Hepatic stellate cell (primary cell): ENCODE measurements around the gene TARS3.
A peak's percentile ranks its signal among the peaks of the same experiment; 100 is the strongest.
"Not testable (repeated sequence)": the region's sequence is repeated elsewhere in the genome, so short reads cannot be mapped to it uniquely, and the experiment has no call there.

Experiments used
- DNase-seq: peaks from one replicate; pipeline ENCODE4 v3.0.0; 2011; ENCODE audit warnings: low spot score

Gene TARS3

DNA sequence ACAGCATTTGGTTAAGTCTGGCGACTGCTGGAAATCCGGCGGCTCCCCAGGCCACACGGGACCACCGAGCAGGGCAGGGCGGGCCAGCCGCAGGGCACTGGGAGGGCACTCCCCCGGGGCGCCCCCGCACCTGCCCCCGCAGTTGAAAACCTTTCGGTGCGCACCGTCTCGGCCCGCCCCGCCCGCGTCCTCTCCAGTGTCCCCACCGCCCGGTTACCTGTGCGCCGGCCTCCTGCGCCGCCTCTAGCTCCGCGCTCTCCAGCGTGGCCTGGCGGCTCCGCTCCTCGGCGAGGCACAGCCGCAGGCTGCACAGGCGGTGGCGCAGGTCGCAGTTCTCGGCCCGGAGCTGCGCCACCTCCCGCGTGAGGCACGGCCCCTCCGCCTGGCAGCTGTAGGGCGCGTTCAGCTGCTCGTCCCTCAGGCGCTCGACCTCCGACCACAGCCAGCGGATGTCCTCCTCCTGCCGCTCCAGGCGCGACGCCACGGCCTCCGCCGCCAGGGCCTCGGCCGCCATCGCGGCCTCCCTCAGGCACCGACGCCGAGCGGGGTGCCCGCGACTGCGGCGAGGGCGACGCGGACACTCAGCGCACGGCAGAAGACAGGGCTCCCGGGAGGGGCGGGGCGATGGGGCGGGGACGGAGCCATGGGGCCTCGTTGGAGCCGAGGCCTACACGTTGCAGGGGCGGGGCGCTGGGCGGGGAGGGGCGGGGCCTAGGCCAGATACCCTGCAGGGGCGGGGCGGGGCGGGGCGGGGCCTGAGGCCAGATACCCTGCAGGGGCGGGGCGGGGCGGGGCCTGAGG lies at the start of gene TARS3:
TSS of gene TARS3 (minus strand) at position 600 of the 801 bp plus-strand sequence. CDS start at position 514, 86 bp downstream.
- DNase-seq, result peak; percentile 86

DNA sequence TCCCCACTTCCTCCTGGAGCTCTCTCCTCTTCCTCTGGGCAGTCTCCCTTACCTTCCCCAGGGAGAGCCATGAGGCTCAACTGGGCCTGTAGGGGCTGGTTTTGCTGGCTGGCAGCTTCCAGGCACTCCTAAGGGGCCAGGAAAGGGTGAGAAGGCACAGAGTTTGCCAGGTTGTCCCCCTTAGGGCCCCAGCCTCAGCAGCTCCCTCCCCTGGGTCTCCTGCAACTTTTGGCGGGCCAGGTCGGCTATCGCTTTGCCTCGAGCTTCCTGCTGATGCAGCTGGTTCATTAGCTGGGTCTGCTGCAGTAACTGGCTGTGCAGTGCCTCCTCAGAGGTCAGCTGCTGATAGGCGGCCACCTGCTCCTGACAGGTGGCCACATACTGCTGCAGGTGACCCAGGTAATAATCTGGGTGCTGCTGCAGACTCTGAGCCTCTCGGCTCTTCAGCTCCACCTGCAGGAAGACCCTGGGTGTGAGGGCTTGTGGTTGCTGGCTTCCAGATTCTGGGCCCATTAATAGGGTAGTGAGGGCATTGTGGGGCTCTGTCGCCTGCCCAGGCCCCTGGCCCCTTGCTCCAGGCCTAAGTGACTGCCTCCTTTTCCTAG lies 49.3 kb upstream of the TARS3 start:
- DNase-seq, result no peak

DNA sequence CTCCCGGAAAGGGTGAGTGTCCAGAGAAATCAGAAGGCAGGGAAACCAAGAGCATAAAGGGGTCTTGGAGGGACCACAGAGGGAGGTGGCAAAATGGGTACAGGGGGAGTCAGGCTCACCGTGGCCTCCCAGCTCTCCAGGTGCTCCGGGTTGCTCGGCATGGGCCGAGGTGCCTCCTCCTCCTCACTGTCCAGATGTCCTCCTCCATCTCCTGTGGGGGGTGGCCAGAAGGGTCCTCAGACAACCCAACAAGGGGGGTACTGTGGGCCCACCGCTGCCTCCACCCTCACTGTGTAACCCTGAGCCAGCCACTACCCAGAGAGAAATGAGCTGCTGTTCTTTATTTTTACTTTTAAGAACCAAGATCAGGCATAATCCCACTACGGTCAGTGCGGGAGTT lies 48.6 kb upstream of the TARS3 start:
- DNase-seq, result no peak

DNA sequence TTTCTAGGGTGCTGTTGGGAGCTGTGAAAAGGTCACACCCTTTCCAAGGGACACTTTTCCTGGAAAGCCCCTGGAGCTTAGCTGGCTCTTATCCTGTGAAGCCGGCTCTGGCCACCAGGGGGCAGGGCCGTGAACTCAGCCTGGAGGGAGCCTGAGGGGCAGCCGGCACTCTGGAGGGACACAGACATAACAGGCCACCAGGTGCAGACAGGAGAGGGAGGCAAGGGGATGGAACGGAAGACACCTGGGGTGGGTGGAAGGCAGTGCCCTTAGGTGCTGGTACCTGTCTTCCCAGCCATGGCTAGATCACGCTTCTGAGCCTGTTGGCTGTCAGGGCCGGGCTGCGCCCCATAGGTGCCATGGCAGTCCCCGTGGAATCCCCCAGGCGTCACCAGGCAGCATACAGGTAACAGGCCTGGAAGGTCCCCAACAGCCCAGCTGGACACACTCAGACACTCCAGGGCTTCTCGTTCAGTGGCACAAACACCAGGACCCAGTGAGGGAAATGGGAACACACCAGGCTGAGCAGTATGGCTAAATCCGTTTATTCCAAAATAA lies 42.9 kb upstream of the TARS3 start:
- not testable (repeated sequence) for DNase-seq

DNA sequence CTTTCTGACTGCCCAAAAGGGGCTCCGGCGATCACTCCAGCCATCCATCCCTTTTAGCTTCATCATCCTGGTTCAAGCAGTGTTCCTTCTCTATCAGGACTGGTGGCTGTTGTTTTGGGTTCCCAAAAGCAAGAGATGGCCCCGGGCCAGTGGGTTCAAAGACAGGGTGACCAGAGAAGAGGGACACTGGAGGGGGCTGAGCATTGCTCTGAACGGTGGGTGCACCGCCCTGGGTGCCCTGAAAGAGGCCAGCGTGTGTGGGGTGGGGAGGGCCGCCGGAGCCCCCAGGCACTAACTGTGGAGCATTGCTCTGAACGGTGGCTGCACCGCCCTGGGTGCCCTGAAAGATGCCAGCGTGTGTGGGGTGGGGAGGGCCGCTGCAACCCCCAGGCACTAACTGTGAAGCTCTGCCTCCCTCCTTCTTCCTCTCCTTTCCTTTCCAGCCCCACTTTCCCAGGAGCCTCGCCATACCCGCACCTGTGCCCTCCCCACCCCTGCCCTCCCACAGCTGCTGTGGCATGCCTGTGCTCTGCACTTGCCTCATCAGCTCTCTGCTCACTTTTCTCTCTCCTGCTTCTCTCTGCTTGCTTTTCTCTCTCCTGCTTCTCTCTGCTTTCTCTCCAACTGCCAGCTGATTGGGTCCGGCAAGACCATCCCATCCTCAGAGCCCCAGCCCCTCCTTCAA lies 41.6 kb upstream of the TARS3 start:
- DNase-seq, result no peak

DNA sequence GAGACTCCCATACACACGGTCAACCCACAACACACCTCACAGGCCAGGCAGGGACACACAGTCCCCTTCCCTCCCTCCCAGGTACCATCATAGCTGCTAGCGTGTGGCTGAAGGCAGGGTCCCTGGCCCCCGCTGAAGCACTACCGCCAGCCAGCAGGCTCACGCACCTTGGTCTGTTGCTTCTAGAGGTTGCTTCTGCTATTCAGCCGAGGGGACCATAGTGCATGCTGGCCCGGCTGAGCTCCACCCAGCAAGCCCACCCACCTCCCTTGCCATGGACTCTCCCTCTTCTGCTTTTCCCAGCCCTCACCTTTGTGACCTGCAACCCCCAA lies 41.0 kb upstream of the TARS3 start:
- not testable (repeated sequence) for DNase-seq

DNA sequence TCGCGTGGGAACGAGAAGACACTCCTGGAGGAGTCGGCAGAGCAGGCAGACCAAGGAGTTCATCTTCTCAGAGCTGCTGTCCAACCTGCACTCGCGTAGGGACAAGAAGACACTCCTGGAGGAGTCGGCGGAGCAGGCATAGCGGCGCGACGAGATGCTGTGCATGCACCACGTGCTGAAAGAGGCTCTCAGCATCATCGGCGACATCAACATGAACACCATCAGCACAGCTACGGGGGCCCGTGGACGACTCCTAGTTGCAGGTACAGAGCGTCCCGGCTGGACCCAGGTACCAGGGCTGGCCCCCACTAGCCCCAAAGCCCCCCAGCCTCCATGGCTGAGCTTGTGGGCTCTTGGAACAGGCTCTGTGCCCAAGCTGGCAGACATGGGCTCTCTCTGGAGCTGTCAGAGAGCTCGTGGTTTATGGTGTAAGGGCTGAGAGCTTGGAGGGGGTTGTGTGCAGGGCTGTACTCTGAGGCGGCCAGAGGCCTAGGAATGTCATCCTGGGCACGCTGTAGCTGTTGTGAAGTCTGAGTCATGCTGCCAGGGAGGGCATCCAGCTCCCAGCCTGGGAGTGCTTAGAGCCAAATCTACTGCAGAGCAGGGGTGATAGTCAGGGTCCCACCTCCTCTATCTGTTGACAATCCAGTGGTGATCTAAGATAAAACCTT lies 40.5 kb upstream of the TARS3 start:
- not testable (repeated sequence) for DNase-seq

DNA sequence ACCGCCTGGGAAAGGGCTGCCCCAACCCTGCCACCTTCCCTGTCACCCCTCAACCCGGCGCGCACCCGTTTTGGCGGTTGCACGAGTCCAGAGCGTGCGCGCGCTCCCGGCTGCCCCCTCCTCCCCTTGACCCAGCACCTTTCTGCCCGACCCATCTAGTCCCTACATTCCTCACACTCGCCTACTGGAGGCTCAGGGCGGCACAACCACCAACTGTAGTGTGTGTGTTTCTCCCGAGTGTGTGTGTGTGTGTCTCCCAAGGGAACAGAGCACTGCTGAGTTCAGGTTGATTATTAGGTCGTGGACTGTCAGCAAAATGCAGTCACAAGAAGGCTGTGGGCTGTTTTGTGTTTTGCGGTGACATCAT lies 22.4 kb upstream of the TARS3 start:
- not testable (repeated sequence) for DNase-seq

DNA sequence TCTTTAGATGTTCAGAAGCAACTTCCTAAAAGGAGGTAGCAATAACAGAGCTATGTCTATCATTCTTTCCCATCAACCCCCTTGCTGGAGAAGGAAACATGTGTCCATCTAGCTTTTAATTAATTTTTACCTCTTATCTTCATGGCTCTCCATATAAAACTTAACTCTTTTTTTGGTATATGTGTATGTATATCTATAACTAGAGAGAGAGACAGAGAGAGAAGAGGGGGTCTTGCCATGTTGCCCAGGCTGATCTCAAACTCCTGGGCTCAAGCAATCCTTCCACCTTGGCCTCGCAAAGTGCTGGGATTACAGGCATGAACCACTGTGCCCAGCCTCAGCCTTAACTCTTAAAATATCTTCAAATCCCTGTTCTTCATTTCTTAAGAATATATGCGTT lies 10.6 kb upstream of the TARS3 start:
- not testable (repeated sequence) for DNase-seq

DNA sequence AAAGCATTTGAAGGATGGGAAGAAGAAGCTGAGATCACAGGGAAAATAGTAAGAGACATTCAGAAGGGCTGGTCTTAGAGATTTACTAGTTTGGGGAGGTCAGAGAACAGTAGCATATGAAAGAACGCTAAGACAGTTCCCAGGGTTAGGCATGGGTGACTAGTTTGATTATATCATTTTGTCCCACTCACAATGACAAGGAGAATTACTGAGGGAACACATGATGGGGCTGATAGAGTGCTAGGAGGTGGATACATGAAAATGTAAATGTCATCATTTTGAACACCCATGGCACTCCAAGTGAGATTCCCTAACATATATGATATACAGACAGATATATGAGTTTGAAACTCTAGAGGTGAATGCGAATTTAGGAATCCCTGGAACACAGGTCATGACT lies 9.3 kb upstream of the TARS3 start:
- no peak for DNase-seq

DNA sequence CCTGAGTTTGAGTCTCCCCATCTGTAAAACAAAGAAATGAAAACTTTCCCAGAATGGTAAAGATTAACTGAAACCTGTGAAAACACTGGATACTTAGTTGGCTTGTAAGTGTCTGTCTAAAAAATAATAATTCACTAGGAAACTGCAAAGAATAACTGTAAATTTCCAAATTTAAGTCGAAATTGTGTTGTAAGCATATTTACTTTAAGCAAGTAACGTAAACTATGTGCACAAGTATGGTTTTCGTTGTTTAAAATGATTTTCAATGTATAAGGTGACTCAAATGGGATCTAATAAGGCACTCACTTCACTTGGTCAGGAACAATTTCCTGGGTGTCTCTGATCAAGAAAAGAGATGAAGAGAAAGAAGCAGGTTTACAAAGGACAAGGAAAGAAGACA lies 8.5 kb upstream of the TARS3 start:
- no peak for DNase-seq

DNA sequence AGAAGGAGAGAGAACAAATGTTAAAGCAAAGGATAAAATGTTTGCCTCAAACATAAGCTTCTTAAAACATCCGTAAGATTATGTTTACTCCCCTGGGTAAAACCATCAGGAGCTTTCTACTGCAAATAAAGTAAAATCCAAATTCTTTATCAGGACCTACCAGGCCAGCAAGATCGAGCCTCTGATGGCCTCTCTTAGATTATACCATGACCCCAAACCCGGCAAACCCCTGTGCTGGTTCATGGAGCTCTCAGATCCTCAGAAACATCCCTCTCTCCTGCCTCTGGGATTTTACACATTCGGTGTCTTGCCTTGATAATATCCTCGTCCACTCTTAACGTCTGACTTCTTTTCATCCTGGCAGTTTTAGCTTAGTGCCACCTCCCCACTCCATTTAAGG lies 7.5 kb upstream of the TARS3 start:
- no peak for DNase-seq

DNA sequence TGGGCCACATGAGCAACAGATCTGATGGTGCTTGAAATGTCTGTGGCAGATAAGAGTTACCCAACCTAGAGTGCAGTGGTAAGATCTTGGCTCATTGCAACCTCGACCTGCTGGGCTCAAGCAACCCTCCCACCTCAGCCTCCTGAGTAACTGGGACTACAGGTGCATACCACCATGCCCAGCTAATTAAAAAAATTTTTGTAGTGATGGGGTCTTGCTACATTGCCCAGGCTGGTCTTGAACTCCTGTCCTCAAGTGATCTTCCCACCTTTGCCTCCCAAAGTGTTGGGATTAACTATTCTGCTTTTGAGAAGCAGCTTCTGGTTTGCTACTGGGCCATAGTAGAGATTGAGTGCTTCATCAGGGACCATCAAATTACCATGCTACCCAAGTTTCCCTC lies 2.9 kb upstream of the TARS3 start:
- DNase-seq, result no peak

DNA sequence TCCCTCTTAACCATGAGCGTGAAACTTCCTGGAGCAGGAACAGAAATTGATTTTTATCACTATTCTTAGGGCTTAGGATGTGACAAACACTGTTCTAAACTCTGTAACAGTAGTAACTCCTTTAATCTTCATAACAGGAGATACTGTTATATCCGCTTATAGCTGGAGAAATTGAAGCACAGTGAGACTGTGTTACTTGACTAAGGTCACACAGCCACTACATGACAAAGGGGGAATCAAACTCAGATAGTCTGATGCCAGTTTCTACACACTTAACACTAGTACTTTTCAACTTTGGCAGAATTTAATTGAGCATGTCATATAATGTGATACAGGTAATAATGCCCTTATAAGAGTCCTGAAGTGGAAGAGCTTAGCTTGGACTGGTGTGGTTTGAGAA lies 800 bp upstream of the TARS3 start:
- no peak for DNase-seq

DNA sequence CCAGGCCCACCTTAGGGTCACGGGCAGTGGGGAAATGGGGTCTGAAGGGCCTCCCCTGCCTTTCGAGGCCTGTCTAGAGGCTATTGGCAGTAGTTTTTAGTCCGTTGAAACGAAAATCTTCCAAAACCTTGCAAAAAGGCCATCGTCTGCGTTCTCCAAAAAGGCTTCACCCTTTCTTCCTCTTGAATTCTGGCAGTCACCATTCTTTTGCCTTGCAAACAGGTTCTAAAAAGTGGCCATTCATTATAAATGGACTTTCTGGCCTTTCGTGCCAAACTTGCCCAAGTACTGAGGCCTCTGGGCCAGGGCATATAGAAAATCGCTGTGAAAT lies 367 bp upstream of the TARS3 start:
- no peak for DNase-seq

DNA sequence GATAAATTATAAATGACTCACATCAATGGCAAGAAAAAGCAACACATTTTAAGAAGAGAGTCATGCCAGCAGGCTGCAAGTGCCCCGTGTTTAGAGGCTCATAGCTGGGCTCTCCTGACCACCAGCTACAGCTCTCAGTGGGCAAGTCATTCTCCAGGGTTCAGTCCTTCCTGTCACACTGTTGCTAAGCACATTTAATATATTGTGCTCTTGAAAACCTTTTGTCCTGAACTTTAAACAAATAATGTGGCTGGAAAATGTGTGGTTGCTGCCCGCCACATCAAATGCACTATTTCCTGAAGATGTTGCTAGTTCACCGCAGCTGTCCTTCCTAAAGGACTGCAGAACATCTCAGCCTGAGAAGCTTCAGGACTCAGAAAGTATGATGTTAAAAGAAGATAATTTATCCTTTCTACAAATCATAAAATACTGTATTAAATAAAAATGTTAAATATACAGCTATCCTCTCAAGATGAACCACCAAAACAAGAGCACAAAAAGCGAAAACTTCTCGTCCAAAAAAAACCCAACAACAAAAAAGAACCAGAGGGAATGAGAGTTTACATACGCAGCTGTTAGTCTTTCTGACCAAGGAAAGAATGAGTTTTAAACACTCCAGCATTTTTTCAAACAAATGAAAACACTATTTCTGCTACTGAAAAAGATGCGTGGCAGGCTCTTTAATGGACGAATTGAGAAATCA lies 951 bp downstream of the TARS3 start:
- DNase-seq, result peak; percentile 42

DNA sequence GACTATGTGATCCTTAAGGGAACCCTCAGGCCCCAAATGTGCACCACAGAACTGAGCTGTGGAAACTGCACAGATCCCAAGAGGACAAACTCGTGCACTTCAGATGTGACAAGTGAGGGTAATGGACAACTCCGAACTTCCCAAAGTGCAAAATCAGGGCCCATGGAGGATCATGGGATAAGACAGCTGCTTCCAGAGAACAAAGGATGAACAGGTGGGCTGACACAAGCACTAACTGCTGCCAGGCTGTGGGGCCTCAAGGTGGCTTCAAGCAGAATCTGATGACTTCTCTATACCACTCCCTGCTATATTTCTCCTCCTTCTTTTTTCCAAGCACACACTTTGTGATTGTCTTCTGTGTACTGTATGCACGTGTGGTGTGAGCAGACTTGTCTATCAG lies 5.4 kb downstream of the TARS3 start:
- no peak for DNase-seq

DNA sequence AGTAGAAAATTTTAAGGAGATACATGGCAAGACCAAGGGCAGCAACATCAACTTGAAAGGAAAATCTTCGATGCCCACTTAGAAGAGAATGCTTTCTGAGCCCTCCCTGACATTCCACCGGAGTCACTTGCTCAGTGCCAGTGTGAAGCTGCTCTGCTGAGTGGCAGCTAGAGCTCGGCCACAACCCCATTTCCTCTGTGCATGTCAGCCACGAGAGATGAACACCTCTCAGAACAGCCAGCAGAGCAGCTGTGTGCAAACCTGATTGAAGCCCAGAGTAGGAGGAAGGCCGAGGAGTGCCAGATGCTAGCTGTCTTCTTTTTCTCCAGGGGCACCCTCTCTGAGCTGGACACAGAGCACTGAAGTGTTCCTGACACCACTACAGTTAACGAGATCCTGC lies 12.2 kb downstream of the TARS3 start:
- DNase-seq, result no peak

DNA sequence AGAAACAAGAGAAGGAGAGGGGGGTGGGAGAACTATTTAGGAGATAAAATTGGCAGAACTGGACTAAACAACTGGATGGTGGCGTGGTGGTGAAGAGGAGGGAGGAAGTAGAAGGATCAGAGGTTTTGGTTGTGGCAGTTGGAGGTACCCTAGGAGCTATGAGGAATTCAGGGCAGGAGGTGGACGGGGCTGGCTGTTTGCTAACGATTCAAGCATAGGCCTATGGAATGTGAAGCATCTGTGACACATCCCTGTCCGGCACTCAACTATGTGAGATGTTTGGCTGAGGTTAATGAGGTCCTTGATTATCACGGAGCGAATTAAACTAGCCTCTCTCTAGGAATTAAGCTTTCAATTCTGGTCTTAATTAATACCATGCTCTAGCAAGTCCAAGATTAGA lies 13.5 kb downstream of the TARS3 start:
- DNase-seq, result peak; percentile 64

DNA sequence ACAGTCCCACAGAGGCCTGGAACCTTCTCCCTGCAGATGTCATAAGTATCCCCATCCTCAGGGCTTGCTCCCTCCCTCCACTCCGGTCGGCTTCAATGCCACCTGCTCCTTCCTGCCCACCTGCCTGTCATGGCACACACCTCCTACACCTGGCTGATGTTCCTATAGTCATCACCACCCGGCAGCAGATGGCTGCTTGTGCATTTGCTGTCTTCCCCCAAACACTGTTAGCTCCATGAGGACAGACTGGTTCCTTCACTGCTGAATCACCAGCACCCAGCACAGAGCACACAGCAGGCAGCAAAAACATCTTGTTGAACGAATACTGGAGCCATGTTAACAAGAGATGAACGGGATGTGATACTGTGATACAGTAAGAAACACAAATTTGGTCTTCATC lies 14.8 kb downstream of the TARS3 start:
- no peak for DNase-seq

DNA sequence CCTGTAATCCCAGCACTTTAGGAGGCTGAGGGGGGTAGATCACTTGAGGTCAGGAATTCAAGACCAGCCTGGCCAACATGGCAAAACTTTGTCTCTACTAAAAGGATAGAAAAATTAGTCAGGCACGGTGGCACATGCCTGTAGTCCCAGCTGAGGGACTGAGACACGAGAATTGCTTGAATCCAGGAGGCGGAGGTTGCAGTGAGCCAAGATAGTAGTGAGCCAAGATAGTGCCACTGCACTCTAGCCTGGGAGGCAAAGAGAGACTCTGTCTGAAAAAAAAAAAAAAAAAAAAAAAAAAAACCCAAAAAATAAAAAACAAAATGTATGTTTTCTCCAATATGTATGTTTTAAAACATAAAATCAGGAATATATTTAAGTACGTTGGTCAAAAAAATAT lies 16.3 kb downstream of the TARS3 start:
- DNase-seq, result no peak

DNA sequence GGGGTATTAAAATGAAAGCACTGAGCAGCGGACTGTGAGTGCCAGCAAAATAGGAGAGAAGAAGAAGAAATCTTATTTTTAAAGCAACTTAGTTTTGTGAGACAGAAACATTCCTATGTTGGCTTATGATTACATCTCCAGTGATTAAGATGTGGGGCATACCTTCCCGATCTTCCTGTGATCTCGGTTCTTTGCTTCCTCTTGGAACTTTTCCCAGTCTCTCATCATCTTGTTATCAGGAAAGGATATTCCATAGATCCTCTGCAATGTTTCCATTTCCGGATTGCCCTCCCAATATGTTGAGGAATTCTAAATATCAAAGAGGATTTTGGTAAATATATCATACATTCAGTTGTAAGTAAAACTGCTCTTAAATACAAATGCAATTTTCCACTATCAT lies 22.2 kb downstream of the TARS3 start:
- DNase-seq, result no peak
